ENCODE data around the gene TTC39A.
A peak's percentile ranks its signal among the peaks of the same experiment; 100 is the strongest.

The TTC39A gene

GRCh38 chr1:51249445-51249844 is 80.9 kb downstream of the TTC39A start:
- TF ChIP-seq CTCF (IDR thresholded peaks at IDR 0.05; ENCODE audit: unreplicated experiment in 3 of 3) = no peak
- H3K27ac Mint-ChIP-seq = no peak overlapping the region
- H3K4me1 Mint-ChIP-seq = peaks cover 5% of the 10 kb centered on the region
- no peak overlapping the region for H3K4me3 Mint-ChIP-seq
- peaks cover 13% of the 10 kb centered on the region for H3K36me3 Mint-ChIP-seq (ENCODE audit: low read depth)
- H3K9me3 Mint-ChIP-seq = no peaks in the 10 kb centered on the region
- no peaks in the 10 kb centered on the region for H3K27me3 Mint-ChIP-seq (ENCODE audit: low read depth)

GRCh38 chr1:51247499-51247898 is 82.9 kb downstream of the TTC39A start:
- no peak for TF ChIP-seq CTCF (IDR thresholded peaks at IDR 0.05; ENCODE audit: unreplicated experiment in 3 of 3)
- H3K4me3 Mint-ChIP-seq = no peak overlapping the region
- peaks cover 18% of the 10 kb centered on the region for H3K4me1 Mint-ChIP-seq
- H3K27ac Mint-ChIP-seq = peak overlapping the region in 1 of 3 experiments; percentile 48
- H3K27me3 Mint-ChIP-seq (ENCODE audit: low read depth) = no peaks in the 10 kb centered on the region
- H3K9me3 Mint-ChIP-seq = no peaks in the 10 kb centered on the region
- H3K36me3 Mint-ChIP-seq (ENCODE audit: low read depth) = peaks cover 12% of the 10 kb centered on the region

GRCh38 chr1:51247022-51247421 is 83.3 kb downstream of the TTC39A start:
- Mint-ChIP-seq H3K4me1 (peaks cover 18% of the 10 kb centered on the region), H3K27me3 (ENCODE audit: low read depth) (no peaks in the 10 kb centered on the region), H3K27ac (no peak overlapping the region), H3K4me3 (no peak overlapping the region), H3K36me3 (ENCODE audit: low read depth) (peaks cover 9% of the 10 kb centered on the region), H3K9me3 (no peaks in the 10 kb centered on the region)
- no peak for TF ChIP-seq CTCF (IDR thresholded peaks at IDR 0.05; ENCODE audit: unreplicated experiment in 3 of 3)

- no peaks in the 10 kb centered on the region for H3K9me3 Mint-ChIP-seq
- TF ChIP-seq CTCF (IDR thresholded peaks at IDR 0.05; ENCODE audit: unreplicated experiment in 3 of 3) = no peak
- peaks cover 3% of the 10 kb centered on the region for H3K36me3 Mint-ChIP-seq (ENCODE audit: low read depth)
- H3K4me3 Mint-ChIP-seq = no peak overlapping the region
- H3K27me3 Mint-ChIP-seq (ENCODE audit: low read depth) = no peaks in the 10 kb centered on the region
- peaks cover 44% of the 10 kb centered on the region for H3K4me1 Mint-ChIP-seq
- peak overlapping the region in 1 of 3 experiments; percentile 17 for H3K27ac Mint-ChIP-seq
These were observed 87.8 kb downstream of the TTC39A start for GRCh38 chr1:51242546-51242945.

- no peaks in the 10 kb centered on the region for H3K27me3 Mint-ChIP-seq (ENCODE audit: low read depth)
- peaks cover 44% of the 10 kb centered on the region for H3K4me1 Mint-ChIP-seq
- H3K36me3 Mint-ChIP-seq (ENCODE audit: low read depth) = peaks cover 3% of the 10 kb centered on the region
- no peak for TF ChIP-seq CTCF (IDR thresholded peaks at IDR 0.05; ENCODE audit: unreplicated experiment in 3 of 3)
- no peaks in the 10 kb centered on the region for H3K9me3 Mint-ChIP-seq
- peak overlapping the region in 1 of 3 experiments; percentile 69 for H3K27ac Mint-ChIP-seq
- no peak overlapping the region for H3K4me3 Mint-ChIP-seq
These were observed 89.2 kb downstream of the TTC39A start for GRCh38 chr1:51241119-51241518.

- H3K36me3 Mint-ChIP-seq (ENCODE audit: low read depth) = peaks cover 3% of the 10 kb centered on the region
- no peak for TF ChIP-seq CTCF (IDR thresholded peaks at IDR 0.05; ENCODE audit: unreplicated experiment in 3 of 3)
- H3K4me1 Mint-ChIP-seq = peaks cover 50% of the 10 kb centered on the region
- peak overlapping the region; percentile 62 to 91 (median 75) for H3K27ac Mint-ChIP-seq
- H3K27me3 Mint-ChIP-seq (ENCODE audit: low read depth) = no peaks in the 10 kb centered on the region
- no peaks in the 10 kb centered on the region for H3K9me3 Mint-ChIP-seq
- peak overlapping the region; percentile 65 to 79 (median 73) for H3K4me3 Mint-ChIP-seq
These were observed 90.3 kb downstream of the TTC39A start for GRCh38 chr1:51240084-51240483.
